Neural crest cell (in vitro differentiated cells): ENCODE data around the gene ZNF444. TPM values are rescaled to one million over a fixed set of nuclear protein-coding genes. Genes with fewer than 3 reads are reported as not detected.
"Not testable (repeated sequence)": the region's sequence is repeated elsewhere in the genome, so short reads cannot be mapped to it uniquely, and the experiment has no call there.

Source experiments
- DNase-seq: peaks from one replicate; pipeline ENCODE4 v3.0.0; 2021; ENCODE audit warnings: low read depth, mixed read lengths, low spot score
- H3K27ac Mint-ChIP-seq: one replicate; pipeline ENCODE4 v1.8.0; 2021; ENCODE audit warnings: mild to moderate bottlenecking, mixed read lengths; ENCODE audit not compliant: unreplicated experiment
- H3K27me3 Mint-ChIP-seq: 2 replicates; pipeline ENCODE4 v1.8.0; 2021; ENCODE audit warnings: low read depth, mild to moderate bottlenecking, mixed read lengths
- H3K36me3 Mint-ChIP-seq: 2 replicates; pipeline ENCODE4 v1.8.0; 2021; ENCODE audit warnings: low read depth, mild to moderate bottlenecking, mixed read lengths
- H3K4me1 Mint-ChIP-seq: 2 replicates; pipeline ENCODE4 v1.8.0; 2021; ENCODE audit warnings: mixed read lengths
- H3K4me3 Mint-ChIP-seq: one replicate; pipeline ENCODE4 v1.8.0; 2021; ENCODE audit warnings: mild to moderate bottlenecking, mixed read lengths
- H3K9me3 Mint-ChIP-seq: 2 replicates; pipeline ENCODE4 v1.8.0; 2021; ENCODE audit warnings: mixed read lengths
- total RNA-seq: library from RNA; stranded (reverse); gene quantifications from 2 replicates; pipeline ENCODE4 v1.2.1, GENCODE V29; 2021
- TF ChIP-seq, protein P1 (sequence below): fragments of 200-600 bp; sonication (generic); conservative IDR thresholded peaks from 2 replicates; pipeline ENCODE4 v1.5.0; 2021; ENCODE audit warnings: antibody characterized with exemption, mild to moderate bottlenecking

ZNF444 gene
- total RNA-seq, 1 donor from 2014 or later: 51.5 TPM

DNA sequence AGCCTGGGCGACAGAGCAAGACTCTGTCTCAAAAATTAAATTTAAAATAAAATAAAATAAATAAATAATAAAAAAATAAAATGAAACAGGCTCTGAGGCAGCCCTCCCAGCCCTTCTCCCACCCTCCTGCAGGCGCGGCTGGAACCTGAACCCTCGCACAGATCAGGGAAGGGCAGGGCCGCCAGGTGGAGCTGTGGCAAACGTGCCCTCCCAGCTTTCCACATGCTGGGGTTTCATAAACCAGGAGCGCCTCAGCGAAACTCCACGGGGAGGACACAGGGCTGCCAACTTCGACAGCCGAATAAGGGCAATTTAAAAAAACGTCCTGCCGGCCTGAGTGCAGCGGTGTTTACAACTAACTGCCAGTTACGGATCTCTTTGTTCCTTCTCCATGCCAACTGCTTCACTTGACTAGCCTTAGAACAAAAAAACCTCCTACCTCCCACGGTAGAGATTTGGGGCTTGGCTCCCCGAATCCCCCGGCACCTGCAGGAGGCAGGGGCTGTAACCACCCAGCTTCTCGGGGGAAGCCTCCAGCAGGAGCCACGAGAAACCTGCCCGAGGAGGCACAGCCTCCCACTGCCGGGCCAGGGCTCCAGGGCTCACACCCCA, 35.9 kb upstream of the ZNF444 start:
- TF ChIP-seq, protein P1, sequence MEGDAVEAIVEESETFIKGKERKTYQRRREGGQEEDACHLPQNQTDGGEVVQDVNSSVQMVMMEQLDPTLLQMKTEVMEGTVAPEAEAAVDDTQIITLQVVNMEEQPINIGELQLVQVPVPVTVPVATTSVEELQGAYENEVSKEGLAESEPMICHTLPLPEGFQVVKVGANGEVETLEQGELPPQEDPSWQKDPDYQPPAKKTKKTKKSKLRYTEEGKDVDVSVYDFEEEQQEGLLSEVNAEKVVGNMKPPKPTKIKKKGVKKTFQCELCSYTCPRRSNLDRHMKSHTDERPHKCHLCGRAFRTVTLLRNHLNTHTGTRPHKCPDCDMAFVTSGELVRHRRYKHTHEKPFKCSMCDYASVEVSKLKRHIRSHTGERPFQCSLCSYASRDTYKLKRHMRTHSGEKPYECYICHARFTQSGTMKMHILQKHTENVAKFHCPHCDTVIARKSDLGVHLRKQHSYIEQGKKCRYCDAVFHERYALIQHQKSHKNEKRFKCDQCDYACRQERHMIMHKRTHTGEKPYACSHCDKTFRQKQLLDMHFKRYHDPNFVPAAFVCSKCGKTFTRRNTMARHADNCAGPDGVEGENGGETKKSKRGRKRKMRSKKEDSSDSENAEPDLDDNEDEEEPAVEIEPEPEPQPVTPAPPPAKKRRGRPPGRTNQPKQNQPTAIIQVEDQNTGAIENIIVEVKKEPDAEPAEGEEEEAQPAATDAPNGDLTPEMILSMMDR: peak; percentile 66
- Mint-ChIP-seq H3K27ac (peak overlapping the region; percentile 43), H3K9me3 (no peaks in the 10 kb centered on the region), H3K36me3 (peaks cover 4% of the 10 kb centered on the region), H3K4me1 (peaks cover 5% of the 10 kb centered on the region), H3K27me3 (no peaks in the 10 kb centered on the region), H3K4me3 (peak overlapping the region; percentile 27)
- DNase-seq: peak; percentile 40

DNA sequence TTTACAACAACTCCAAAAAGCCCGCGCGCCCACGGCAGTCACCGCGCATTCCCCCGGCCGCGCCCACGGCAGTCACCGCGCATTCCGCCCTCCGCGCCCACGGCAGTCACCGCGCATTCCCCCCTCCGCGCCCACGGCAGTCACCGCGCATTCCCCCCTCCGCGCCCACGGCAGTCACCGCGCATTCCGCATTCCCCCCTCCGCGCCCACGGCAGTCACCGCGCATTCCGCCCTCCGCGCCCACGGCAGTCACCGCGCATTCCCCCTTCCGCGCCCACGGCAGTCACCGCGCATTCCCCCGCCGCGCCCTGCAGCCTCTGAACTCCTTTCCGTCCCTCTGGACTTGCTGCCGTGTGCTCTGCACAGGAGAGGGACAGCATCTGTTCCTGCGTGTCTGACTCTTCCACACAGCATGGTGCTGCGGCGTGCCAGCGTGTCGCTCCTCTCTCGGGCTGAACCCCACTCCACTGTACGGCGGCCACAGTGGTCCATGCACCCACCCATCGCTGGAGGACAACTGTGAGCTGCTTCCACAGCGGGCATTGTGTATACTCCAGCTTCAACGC, 35.2 kb upstream of the ZNF444 start:
- H3K4me1 Mint-ChIP-seq: peaks cover 12% of the 10 kb centered on the region
- H3K4me3 Mint-ChIP-seq: peak overlapping the region; percentile 27
- H3K27ac Mint-ChIP-seq, H3K27me3 Mint-ChIP-seq, H3K36me3 Mint-ChIP-seq, DNase-seq, H3K9me3 Mint-ChIP-seq: not testable (repeated sequence)

DNA sequence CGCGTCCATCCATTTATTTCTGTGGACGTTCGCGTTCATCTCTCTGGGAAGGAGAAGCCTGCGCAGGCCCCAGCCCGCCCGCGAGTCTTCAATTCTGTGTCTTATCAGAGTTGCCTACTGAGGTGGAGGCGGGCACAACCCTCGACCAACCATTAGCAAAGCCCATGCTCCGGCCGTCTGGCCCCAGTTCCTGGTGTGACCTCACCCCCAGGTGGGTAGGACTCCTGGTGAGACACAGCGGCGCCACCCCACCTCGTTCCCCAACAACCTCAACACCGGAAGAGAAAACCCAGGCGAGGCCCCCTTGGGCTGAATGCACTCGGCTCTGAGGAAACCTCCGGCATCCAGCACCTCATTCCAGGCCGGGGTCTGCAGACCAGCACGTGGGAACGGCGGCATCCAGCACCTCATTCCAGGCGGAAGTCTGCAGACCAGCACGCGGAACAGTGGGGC, 34.7 kb upstream of the ZNF444 start:
- Mint-ChIP-seq H3K27me3 (no peaks in the 10 kb centered on the region), H3K36me3 (peaks cover 2% of the 10 kb centered on the region), H3K27ac (no peak overlapping the region), H3K9me3 (no peaks in the 10 kb centered on the region), H3K4me1 (peaks cover 17% of the 10 kb centered on the region), H3K4me3 (no peak overlapping the region)
- no peak for DNase-seq
- TF ChIP-seq, protein P1: no peak

DNA sequence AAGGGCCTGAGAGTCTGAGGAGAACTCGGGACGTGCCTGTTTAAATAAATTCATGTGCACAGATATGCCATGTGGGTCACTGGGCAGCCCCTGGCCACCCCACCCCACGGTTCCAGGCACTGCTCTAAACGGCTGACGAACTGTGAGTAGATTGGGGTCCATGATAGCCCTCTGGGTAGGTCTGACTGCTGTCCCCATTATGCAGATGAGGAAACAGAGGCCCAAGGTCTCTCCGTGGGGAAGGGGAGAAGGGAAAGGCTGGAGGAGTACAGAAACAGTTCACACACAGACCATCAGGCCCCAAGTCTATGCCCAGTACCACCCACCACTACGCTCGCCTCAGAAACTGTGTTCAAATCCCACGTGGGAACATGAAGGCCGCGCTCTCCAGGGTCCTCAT, 34.1 kb upstream of the ZNF444 start:
- TF ChIP-seq, protein P1: no peak
- Mint-ChIP-seq H3K36me3 (no peaks in the 10 kb centered on the region), H3K4me3 (no peak overlapping the region), H3K9me3 (no peaks in the 10 kb centered on the region), H3K27me3 (no peaks in the 10 kb centered on the region), H3K27ac (peak overlapping the region; percentile 6), H3K4me1 (peaks cover 22% of the 10 kb centered on the region)
- no peak for DNase-seq

DNA sequence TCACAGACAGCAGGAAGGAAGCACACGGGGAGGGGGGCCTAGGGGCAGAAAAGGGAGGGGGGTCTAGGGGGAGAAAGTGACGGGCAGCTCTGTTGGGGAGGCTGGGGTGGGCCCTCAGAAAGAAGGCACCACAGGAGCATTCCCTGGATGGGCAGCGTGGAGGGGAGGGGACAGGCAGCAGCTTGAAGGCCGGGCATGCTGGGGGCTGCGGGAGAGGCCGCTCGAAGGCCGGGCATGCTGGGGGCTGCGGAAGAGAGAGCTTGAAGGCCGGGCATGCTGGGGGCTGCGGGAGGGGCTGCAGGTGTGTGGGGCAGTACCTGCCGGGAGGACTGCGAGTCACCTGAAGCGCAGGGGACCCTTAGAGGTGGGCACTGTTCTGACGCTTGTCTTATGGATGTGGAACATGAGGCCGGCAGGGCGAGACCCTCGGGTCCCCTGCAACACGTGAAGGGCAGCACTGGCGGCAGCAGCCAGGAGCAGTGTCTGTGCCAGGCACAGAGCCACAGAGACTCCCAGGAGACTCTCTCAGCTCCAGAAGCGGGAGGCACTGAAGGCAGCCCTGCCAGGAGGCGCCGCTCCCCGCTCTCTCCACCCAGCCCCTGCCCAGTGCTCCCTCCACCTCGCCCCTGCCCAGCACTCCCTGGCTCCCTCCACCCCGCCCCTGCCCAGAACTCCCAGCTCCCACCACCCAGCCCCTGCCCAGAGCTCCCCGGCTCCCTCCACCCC, 33.3 kb upstream of the ZNF444 start:
- H3K36me3 Mint-ChIP-seq: no peaks in the 10 kb centered on the region
- no peak overlapping the region for H3K4me3 Mint-ChIP-seq
- no peaks in the 10 kb centered on the region for H3K27me3 Mint-ChIP-seq
- no peak overlapping the region for H3K27ac Mint-ChIP-seq
- no peaks in the 10 kb centered on the region for H3K9me3 Mint-ChIP-seq
- peaks cover 29% of the 10 kb centered on the region for H3K4me1 Mint-ChIP-seq
- DNase-seq: no peak
- TF ChIP-seq, protein P1: no peak
